GM12801 (cell line): Measurements from ENCODE around the gene CRISP3.

Source experiments
- TF ChIP-seq, protein P1 (sequence below): IDR thresholded peaks from one replicate; pipeline ENCODE4 v1.5.1; 2011; ENCODE audit warnings: control low read depth; ENCODE audit not compliant: insufficient read length; ENCODE audit errors: extremely low read depth

The CRISP3 gene

GRCh38 chr6:49692534-49692933 is 51.7 kb downstream of the CRISP3 start:
- TF ChIP-seq, protein P1, sequence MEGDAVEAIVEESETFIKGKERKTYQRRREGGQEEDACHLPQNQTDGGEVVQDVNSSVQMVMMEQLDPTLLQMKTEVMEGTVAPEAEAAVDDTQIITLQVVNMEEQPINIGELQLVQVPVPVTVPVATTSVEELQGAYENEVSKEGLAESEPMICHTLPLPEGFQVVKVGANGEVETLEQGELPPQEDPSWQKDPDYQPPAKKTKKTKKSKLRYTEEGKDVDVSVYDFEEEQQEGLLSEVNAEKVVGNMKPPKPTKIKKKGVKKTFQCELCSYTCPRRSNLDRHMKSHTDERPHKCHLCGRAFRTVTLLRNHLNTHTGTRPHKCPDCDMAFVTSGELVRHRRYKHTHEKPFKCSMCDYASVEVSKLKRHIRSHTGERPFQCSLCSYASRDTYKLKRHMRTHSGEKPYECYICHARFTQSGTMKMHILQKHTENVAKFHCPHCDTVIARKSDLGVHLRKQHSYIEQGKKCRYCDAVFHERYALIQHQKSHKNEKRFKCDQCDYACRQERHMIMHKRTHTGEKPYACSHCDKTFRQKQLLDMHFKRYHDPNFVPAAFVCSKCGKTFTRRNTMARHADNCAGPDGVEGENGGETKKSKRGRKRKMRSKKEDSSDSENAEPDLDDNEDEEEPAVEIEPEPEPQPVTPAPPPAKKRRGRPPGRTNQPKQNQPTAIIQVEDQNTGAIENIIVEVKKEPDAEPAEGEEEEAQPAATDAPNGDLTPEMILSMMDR = no peak
